T-helper 1 cell treated with Interleukin-12 subunit alpha and Interleukin-12 subunit beta and Interleukin-4 antibody, amounts not matched to agents 30 ng/mL and 1 ng/mL, for 36 hours (primary cell): ENCODE results near the gene SLC8A2. TPM values are rescaled to one million over a fixed set of nuclear protein-coding genes. Genes with fewer than 3 reads are reported as not detected.
"Not testable (repeated sequence)": the region's sequence is repeated elsewhere in the genome, so short reads cannot be mapped to it uniquely, and the experiment has no call there.

Experiments
- intact Hi-C: fragments of 100-400 bp; cut with micrococcal nuclease; formaldehyde crosslinking; loops from one replicate; pipeline ENCODE4 v1.15.1; 2024
- total RNA-seq: library from RNA; stranded (reverse); gene quantifications from 2 replicates; pipeline ENCODE4 v1.2.3, GENCODE V29; 2022

SLC8A2 gene
- total RNA-seq, 1 donor from 2014 or later, result not detected

DNA sequence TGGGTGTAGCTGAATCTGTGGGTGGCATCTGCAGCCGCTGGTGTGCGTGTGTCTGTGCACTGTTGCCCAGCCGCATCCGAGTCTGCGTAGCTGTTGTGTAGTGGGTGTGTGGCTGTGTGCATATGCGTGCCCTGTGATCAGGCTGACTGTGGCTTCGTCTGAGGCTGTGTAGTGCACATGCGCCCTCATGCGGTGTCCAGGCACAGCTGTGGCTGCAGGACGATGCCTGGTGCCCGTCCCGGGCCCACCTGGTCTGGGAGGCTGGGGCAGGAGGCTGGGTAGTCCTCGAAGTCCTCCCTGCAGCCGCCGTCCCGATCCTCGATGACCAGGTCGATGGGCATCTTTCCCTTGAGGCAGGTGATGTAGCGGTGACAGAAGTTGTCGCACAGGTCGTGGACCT, 57.2 kb downstream of the SLC8A2 start:
- intact Hi-C loops, result no loop called here

DNA sequence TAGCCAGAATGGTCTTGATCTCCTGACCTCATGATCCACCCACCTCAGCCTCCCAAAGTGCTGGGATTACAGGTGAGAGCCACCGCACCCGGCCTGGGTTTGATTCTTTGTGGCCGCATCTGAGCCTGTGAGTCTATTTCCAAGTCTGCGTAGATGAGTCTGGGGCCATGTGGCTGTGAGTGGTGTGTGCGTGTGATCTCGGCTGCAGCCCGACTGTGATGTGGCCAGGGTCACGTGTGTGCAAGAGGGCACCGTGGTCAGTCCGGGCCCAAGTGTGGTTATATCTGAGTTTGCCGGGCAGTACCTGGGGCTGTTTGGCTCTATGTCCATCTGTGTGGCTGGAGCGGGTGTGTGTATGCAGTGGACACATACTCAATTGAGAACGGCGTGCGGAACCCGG, 57.8 kb downstream of the SLC8A2 start:
- intact Hi-C loops, result no loop called here

DNA sequence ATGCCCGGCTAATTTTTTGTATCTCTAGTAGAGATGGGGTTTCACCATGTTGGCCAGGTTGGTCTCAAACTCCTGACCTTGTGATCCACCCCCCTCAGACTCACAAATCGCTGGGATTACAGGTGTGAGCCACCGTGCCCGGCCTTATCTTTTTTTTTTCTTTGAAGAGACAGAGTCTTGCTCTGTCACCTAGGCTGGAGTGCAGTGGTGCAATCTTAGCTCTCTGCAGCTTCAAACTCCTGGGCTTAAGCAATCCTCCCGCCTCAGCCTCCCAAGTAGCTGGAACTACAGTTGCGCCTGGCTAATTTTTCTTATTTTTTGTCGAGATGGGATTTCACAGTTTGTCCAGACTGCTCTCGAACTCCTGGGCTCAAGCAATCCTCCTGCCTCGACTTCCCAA, 60.0 kb downstream of the SLC8A2 start:
- intact Hi-C loops, result not testable (repeated sequence)

DNA sequence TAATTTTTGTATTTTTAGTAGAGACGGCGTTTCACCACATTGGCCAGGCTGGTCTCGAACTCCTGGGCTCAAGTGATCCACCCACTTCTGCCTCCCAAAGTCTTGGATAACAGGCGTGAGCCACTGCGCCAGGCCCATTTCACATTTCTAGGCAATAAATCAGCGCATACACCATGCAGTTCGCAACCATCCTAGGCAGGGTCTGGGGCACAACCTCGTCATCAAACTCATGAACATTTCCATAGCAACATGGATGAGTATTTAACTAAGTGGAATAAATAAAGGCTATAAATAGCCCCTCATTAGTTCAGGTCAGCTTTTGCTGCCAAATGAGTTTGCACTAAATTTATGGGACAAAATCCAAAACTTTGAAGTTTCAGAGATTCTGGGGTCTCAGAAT, 60.6 kb downstream of the SLC8A2 start:
- intact Hi-C loops, result no loop called here

DNA sequence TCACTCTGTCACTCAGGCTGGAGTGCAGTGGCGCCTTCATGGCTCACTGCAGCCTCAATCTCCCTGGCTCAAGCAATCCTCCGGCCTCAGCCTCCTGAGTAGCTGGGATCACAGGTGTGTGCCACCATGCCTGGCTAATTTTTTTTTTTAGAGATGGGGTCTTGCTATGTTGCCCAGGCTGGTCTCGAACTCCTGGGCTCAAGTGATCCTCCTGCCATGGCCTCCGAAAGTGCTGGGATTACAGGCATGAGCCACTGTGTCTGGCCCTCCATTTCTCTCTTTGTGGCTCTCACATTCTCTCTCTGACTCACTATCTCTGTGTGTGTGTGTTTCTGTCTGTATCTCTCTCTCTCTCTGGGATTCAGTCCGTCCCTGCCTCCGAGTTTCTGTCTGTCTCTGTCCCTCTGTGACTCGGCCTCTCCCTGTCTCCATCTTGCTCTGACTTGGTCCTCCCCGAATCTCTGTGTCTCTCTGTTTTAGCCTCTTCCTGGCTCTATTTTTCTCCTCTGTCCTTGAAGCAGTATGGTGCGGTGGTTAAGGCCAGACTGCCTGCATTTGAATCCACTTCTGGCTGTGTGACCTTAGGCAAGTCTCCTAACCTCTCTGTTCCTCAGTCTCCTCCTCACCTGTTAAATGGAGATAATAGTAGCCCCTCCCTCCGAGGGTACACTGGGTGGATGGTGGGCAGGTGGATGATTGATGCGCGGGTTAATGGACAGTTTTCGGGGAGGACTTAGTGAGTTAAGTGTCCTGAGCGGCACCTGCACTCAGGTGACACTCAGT, 63.3 kb downstream of the SLC8A2 start:
- intact Hi-C loops, result no loop called here

DNA sequence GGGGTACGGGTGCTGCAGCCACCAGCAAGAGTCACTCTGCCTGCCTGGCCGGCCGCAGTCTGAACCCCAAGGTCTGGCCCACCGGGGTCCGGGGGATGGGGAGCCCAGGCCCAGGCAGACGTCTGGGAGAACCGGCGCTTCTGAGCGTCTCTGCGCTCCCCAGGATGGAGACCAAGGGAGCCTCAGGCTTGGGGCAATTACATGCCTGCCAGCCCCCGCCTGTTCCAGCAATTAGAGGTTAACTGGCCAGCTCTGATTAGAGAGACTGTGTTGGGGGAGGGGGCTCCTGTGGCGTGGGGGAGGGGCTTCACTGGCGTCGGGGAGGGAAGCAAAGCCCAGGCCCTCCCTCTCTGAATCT, 64.3 kb downstream of the SLC8A2 start:
- intact Hi-C loops, result no loop called here

DNA sequence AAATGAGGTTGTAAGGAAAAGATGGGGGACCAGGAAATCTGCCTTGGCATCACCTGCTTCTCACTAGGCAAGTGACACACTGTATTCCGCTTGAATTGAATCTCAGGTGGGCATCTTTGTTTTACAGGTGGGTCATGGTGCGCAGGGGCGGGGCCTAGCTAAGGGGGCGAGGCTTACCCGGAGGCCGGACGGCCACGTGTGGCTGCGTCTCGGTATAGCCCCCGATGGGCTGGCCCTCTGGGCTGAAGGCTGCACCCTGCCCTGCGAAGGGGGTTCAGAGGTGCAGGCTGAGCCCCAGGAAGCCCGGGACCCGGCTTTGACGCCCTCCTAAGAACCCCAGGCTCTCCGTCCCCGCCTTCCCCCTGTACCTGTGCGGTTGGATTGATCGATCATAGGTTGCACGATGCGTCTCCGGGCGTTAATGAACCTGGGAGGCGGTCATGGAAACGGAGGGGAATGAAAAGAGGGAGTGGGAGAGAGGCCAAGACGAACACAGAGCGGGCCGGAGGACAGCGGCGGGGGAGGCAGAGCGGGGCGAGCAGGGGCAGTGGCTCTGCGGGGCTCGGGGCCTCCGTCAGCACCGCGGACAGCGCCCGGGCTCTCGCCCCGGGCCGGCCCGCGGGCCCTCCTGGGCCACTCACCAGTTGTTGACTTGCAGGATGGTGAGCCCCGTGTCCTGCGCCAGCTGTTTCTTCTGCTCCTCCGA, 64.8 kb downstream of the SLC8A2 start:
- intact Hi-C loops, result no loop called here

DNA sequence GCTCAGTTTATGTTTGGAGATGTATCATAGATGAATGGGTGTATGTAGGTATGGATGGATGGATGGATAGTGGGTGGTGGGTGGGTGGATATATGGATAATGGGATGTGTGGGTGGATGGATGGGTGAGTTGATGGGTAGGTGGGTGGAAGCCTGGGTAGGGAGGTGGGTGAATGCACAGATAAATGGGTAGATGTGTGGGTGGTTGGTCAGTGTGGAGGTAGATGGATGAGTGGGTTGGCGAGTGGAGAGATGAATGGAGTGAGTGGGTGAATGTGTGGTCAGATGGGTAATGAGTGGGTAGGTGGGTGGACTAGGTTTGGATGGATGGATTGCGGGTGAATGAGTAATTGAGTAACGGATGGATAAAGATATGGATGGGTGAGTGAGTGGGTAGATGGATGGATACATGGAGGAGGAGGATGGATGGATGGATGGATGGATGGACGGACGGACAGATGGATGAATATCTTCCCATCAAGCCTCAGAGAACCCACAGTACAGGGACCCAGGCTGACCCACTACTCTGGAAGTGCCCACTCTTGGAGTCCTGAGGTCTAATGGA, 65.8 kb downstream of the SLC8A2 start:
- intact Hi-C loops, result no loop called here

DNA sequence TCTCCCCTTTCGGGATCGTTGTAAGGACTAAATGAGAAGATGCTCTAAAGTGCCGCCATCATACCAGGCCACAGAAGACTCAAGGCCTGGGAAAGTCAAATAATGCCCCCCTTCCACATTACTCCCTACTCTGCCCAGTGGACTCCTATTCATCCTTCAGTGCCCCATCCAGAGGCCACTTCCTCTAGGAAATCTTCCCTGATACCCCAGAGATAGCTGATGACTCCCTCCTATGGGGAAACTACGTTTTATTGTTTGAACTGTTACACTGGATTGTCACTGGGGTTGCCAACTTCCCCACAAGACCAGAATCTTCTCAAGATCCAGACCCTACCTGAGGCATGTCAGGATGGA, 66.5 kb downstream of the SLC8A2 start:
- intact Hi-C loops, result no loop called here

DNA sequence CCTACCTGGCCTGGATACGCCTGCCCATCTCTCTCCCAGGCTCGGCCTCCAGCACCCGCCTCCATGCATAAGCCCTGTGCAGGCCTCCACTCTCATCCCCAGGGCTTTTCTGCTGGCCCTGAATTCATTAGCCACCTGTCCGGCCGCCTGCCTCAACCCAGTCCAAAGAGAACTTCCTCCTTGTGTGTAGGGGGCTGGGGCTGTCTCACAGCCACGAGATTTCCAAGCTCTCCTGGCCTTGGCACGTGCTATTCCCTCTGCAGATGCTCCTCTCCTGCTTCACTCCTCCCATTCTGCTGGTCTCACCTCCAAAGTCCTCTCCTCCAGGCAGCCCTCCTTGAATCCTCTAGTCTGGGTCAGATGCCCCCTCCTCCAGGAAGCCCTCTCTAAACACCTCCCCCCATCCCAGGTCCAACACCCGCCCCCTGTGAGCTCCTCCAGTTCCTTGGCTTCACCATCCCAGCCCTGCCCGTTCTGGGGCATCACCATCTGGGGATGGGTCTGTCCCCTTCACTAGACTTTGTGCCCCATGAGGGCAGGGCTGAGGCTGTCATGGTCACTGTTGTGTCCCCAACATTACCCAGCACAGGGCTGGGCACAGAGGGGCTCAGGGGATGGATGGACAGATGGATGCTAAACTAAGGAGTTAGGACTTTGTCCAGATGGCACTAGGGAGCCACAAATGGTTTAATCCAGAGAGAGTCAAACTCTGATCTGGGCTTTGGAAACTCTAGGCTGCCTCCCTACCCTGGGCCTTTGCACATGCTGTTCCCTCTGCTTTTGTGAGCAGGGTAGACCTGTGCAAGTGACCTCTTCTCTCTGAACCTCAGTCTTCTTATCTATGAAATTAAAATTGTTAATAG, 67.1 kb downstream of the SLC8A2 start:
- intact Hi-C loops, result no loop called here

DNA sequence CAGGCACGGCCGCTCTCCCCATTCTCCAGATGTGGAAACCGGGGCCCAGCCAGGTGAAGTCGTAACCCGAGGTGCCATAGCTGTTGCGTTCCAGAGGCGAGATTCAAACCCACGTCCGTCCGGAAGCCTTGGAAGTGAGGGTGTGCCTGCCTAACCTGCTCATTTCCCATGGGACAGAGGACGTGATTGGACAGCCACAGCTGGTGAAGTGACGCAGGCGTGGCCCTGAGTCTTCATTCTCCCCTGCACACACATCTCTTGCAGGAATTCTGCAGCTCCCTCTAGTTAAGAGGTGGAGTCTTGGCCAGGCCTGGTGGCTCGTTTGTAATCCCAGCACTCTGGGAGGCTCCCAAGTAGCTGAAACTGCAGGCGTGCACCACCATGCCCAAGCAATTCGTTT, 69.2 kb downstream of the SLC8A2 start:
- intact Hi-C loops, result no loop called here

DNA sequence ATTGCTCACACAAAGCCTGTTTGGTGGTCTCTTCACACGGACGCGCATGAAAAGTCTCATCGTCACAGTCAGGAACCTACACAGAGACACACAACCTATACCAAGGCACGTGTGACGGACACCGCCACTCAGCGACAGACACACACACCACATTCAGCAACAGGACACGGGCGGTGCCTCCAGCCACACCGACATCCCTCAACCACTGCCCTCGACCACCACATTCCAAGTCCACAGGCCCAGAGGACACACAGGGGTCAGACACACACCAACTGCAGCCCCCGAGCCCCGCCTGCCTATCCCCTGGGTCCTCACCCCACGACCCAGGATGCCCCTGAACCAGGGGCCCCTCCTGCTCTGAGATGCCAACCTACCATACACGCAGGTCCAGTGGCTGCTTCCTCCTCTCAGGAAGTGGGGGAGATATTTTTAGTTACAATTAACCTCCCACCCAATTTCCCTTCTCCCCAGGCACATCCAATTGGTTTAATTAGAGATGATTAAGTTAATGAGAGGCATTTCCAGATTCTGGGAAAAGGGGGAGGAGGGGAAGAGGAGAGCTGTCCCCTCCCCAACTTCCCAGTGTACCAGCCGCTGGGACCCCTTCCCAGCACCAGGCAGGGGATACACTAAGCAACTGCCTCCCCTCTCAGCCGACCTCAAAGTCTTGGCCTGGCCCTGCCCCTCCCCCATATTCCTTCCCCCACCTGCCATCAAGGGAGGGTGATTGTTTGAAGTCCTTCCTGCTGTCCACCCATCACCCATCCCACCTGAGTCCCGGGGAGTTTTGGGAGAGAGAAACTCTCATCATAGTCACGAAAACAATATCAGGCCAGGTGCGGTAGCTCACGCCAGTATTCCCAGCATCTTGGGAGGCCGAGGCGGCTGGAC, 72.7 kb downstream of the SLC8A2 start:
- intact Hi-C loops, result no loop called here

DNA sequence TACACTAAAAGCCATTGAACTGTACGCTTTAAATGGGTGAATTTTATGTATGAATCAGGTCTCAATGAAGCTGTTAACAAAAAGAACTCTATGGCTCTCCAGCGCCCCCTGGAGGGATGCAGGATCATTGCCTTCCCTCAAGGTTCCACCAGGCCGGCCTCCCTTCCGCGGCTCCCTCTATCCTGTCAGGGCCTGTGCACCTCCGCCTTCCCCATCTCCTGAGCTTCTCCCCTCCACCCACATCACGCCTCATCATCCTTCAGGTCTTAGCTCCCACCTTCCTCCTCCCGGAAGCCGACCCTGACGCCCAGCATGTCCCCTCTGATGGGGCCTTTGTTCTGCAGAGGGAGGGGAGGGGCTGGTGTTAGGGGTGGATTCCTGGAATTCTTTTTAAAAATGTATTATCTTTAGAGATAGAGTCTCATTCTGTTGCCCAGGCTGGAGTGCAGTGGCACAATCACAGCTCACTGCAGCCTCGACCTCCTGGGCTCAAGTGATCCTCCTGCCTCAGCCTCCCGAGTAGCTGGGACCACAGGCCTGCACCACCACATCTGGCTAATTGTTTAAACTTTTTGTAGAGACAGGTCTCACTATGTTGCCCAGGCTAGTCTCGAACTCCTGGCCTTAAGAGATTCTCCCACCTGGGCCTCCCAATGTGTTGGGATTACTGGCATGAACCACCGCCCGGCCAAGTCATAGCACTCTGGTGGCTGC, 80.0 kb downstream of the SLC8A2 start:
- intact Hi-C loops, result loop anchor here (1.0 to 2.0 kb wide), 5 partner anchors 36 to 107 kb away; partner anchors contain the start of gene DHX34

DNA sequence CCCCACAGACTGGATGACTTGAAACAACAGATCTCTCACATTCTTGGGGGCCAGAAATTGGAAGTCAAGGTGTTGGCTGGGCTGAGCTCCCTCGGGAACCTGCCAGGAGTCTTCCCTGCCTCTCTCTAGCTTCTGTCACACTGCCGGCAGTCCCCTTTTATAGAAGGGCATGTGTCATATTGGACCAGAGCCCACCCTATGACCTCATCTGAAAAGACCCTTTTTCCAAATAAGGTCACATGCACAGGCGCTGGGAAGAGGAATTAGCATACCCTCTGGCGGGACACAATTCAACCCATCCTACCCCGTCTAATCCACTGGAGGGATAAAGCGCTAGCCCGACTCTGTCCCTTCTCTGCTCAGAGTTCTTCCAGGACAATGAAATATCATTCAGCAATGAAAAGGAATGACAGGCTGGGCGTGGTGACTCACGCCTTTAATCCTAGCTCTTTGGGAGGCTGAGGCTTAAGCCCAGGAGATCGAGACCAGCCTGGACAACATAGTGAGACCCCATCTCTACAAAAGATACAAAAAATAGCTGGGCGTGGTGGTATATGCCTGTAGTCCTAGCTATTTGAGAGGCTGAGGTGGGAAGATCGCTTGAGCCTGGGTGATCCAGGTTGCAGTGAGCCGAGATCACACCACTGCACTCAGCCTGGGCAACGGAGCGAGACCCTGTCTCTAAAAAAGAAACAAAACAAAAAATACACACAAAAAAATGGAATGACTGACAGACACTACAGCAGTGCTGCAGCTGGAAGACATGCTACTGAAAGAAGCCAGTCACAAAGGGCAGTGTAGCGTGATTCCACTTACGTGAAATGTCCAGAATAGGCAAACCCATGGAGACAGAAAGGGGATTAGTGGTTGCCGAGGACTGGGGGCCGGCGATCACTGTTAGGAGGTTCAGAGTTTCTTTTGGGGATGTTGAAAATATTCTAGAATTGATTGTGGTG, 80.9 kb downstream of the SLC8A2 start:
- intact Hi-C loops, result loop anchor here (1.0 to 2.0 kb wide), 5 partner anchors 36 to 107 kb away; partner anchors contain the start of gene DHX34

DNA sequence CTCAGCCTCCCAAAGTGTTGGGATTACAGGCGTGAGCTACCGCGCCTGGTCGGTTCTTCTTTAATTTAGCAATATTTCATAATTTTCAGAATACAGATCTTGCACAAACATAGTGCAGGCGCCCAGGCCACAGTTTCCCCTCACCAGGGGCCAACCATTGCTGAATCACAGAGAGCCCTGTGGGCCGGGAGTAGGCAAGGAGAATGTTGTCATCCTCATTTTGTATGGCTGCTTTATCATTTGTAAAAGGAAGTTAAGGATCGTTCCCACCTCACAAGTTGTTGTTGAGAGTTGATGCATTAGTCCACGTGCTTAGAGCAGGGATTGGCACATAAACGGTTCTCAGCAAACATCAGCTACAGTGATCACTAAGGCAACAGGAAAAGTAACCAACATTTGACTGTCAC, 82.5 kb downstream of the SLC8A2 start:
- intact Hi-C loops, result no loop called here

DNA sequence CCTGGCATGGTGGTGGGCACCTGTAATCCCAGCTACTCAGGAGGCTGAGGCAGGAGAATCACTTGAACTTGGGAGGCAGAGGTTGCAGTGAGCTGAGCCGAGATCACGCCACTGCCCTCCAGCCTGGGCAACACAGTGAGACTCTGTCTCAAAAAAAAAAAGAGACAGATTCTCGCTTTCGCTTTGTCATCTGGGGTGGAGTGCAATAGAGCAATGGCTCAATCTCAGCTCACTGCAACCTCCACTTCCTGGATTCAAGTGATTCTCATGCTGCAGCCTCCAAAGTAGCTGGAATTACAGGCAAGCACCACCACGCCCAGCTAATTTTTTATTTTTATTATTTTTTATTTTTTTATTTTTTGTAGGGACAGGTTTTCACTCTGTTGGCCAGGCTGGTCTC, 83.0 kb downstream of the SLC8A2 start:
- intact Hi-C loops, result not testable (repeated sequence)

DNA sequence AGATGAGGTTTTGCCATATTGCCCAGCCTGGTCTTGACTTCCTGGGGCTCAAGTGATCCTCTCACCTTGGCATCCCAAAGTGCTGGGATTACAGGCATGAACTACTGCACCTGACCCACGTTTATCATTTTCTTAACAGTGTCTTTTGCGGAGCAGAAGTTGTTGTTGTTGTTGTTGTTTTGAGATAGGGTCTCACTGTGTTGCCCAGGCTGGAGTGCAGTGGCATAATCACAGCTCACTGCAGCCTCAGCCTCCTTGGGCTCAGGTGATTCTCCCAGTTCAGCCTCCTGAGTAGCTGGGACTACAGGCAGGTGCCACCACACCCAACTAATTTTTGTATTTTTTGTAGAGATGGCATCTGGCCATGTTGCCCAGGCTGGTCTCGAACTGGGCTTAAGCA, 84.1 kb downstream of the SLC8A2 start:
- intact Hi-C loops, result not testable (repeated sequence)

DNA sequence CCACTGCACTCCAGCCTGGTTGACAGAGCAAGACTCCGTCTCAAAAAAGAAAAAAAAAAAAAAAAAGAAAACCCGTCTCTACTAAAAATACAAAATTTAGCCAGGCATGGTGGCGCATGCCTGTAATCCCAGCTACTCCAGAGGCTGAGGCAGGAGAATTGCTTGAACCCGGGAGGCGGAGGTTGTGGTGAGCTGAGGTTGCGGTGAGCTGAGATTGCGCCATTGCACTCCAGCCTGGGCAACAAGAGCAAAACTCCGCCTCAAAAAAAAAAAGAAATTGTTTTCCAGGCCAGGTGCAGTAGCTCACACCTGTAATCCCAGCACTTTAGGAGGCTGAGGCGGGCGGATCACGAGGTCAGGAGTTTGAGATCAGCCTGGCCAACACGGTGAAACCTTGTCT, 85.1 kb downstream of the SLC8A2 start:
- intact Hi-C loops, result not testable (repeated sequence)

DNA sequence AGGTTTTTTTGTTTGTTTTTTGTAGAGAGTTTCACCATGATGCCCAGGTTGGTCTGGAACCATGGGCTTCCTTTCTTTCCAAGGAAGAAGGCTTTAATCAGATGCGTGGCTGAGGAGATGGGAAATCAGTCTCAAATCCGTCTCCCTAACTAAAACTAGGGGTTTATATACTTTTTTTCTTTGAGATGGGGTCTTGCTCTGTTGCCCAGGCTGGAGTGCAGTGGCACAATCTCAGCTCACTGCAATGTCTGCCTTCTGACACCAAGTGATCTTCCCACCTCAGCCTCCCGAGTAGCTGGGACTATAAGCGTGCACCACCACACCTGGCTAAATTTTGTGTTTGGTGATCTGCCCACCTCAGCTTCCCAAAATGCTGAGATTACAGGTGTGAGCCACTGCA, 87.2 kb downstream of the SLC8A2 start:
- intact Hi-C loops, result not testable (repeated sequence)
